Measurements from ENCODE around the gene CFAP65.

- TF ChIP-seq SIN3A (IDR thresholded peaks at IDR 0.05; ENCODE audit: borderline replicate concordance, insufficient read depth, low read depth, low read length) (no peak), CTCF (IDR thresholded peaks at IDR 0.05) (no peak), TCF7L2 (IDR thresholded peaks at IDR 0.05; ENCODE audit: low read depth, low read length) (no peak), POLR2AphosphoS5 (IDR thresholded peaks at IDR 0.05; ENCODE audit: low read depth, low read length) (no peak)
- TF ChIP-seq, protein P1, sequence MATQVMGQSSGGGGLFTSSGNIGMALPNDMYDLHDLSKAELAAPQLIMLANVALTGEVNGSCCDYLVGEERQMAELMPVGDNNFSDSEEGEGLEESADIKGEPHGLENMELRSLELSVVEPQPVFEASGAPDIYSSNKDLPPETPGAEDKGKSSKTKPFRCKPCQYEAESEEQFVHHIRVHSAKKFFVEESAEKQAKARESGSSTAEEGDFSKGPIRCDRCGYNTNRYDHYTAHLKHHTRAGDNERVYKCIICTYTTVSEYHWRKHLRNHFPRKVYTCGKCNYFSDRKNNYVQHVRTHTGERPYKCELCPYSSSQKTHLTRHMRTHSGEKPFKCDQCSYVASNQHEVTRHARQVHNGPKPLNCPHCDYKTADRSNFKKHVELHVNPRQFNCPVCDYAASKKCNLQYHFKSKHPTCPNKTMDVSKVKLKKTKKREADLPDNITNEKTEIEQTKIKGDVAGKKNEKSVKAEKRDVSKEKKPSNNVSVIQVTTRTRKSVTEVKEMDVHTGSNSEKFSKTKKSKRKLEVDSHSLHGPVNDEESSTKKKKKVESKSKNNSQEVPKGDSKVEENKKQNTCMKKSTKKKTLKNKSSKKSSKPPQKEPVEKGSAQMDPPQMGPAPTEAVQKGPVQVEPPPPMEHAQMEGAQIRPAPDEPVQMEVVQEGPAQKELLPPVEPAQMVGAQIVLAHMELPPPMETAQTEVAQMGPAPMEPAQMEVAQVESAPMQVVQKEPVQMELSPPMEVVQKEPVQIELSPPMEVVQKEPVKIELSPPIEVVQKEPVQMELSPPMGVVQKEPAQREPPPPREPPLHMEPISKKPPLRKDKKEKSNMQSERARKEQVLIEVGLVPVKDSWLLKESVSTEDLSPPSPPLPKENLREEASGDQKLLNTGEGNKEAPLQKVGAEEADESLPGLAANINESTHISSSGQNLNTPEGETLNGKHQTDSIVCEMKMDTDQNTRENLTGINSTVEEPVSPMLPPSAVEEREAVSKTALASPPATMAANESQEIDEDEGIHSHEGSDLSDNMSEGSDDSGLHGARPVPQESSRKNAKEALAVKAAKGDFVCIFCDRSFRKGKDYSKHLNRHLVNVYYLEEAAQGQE (IDR thresholded peaks at IDR 0.05; ENCODE audit: insufficient read depth in 1 of 2, low read depth in 2 of 2, low read length in 1 of 2) = no peak
Measured at GRCh38 chr2:218985325-218986091, 55.8 kb downstream of the CFAP65 start.

Measured in Panc1 (cell line).